ENCODE data around the gene GOLGA3.

DNA sequence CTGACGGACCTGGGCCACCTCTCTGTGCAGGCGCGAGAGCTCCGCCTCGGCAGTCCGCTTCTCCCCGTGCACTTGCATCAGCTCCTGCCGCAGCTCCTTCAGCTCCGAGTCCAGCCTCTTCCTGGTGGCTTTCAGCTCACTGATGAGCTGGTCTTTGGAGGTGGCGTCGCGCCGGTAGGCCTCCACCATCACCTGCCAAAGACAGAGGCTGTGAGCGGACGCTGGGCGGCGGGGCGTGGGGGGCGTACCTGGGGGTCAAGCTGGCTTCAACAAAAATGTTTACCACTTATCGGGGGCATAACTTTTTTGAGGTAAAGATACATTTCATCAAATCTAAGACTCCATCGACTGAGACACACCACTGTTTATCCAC is 39.6 kb downstream of the GOLGA3 start:
- TF ChIP-seq TCF3 (IDR thresholded peaks at IDR 0.05; ENCODE audit: borderline replicate concordance, insufficient read depth, low read depth, low read length), result no peak
- TF ChIP-seq, protein P1, sequence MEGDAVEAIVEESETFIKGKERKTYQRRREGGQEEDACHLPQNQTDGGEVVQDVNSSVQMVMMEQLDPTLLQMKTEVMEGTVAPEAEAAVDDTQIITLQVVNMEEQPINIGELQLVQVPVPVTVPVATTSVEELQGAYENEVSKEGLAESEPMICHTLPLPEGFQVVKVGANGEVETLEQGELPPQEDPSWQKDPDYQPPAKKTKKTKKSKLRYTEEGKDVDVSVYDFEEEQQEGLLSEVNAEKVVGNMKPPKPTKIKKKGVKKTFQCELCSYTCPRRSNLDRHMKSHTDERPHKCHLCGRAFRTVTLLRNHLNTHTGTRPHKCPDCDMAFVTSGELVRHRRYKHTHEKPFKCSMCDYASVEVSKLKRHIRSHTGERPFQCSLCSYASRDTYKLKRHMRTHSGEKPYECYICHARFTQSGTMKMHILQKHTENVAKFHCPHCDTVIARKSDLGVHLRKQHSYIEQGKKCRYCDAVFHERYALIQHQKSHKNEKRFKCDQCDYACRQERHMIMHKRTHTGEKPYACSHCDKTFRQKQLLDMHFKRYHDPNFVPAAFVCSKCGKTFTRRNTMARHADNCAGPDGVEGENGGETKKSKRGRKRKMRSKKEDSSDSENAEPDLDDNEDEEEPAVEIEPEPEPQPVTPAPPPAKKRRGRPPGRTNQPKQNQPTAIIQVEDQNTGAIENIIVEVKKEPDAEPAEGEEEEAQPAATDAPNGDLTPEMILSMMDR (IDR thresholded peaks at IDR 0.05 in 2 of 3, conservative IDR thresholded peaks at IDR 0.05 in 1 of 3; ENCODE audit: control insufficient read depth in 2 of 3, extremely low read depth in 1 of 3, insufficient read depth in 1 of 3, low read depth in 3 of 3, low read length in 3 of 3), result no peak
- TF ChIP-seq ZBED1 (IDR thresholded peaks at IDR 0.05; ENCODE audit: borderline replicate concordance), result no peak
- TF ChIP-seq, protein P2, sequence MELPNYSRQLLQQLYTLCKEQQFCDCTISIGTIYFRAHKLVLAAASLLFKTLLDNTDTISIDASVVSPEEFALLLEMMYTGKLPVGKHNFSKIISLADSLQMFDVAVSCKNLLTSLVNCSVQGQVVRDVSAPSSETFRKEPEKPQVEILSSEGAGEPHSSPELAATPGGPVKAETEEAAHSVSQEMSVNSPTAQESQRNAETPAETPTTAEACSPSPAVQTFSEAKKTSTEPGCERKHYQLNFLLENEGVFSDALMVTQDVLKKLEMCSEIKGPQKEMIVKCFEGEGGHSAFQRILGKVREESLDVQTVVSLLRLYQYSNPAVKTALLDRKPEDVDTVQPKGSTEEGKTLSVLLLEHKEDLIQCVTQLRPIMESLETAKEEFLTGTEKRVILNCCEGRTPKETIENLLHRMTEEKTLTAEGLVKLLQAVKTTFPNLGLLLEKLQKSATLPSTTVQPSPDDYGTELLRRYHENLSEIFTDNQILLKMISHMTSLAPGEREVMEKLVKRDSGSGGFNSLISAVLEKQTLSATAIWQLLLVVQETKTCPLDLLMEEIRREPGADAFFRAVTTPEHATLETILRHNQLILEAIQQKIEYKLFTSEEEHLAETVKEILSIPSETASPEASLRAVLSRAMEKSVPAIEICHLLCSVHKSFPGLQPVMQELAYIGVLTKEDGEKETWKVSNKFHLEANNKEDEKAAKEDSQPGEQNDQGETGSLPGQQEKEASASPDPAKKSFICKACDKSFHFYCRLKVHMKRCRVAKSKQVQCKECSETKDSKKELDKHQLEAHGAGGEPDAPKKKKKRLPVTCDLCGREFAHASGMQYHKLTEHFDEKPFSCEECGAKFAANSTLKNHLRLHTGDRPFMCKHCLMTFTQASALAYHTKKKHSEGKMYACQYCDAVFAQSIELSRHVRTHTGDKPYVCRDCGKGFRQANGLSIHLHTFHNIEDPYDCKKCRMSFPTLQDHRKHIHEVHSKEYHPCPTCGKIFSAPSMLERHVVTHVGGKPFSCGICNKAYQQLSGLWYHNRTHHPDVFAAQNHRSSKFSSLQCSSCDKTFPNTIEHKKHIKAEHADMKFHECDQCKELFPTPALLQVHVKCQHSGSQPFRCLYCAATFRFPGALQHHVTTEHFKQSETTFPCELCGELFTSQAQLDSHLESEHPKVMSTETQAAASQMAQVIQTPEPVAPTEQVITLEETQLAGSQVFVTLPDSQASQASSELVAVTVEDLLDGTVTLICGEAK (IDR thresholded peaks at IDR 0.05; ENCODE audit: borderline replicate concordance), result no peak
- TF ChIP-seq CREM (IDR thresholded peaks at IDR 0.05; ENCODE audit: low read depth), result no peak
- TF ChIP-seq EZH2 (IDR thresholded peaks at IDR 0.05; ENCODE audit: borderline replicate concordance, control insufficient read depth, low read depth, low read length), result no peak

Data from GM12878 (cell line).